AG08396 (cell line): ENCODE data around the gene PCDHA11.
"Not testable (repeated sequence)": the region's sequence is repeated elsewhere in the genome, so short reads cannot be mapped to it uniquely, and the experiment has no call there.

Experiments
- DNase-seq: peaks from one replicate; pipeline ENCODE4 v3.0.0; 2012; ENCODE audit warnings: low spot score, mixed read lengths

Gene PCDHA11

GRCh38 chr5:140855772-140856674 is 12.7 kb upstream of the PCDHA11 start, which contains the start of gene PCDHA10:
PCDHA10 (plus strand) TSS chr5:140855897; CDS start chr5:140856049, 152 bp downstream.
- DNase-seq: no peak

GRCh38 chr5:140857177-140857986 is 11.4 kb upstream of the PCDHA11 start:
- DNase-seq: no peak

GRCh38 chr5:140857987-140858240 is 10.8 kb upstream of the PCDHA11 start:
- no peak for DNase-seq

- no peak for DNase-seq
Measured at GRCh38 chr5:140862441-140863295, 6.1 kb upstream of the PCDHA11 start.

- peak; percentile 47 for DNase-seq
Measured at GRCh38 chr5:140869555-140869886, 764 bp downstream of the PCDHA11 start.

GRCh38 chr5:140870221-140871201 is 1.8 kb downstream of the PCDHA11 start:
- DNase-seq: no peak

GRCh38 chr5:140875085-140876065 is 6.6 kb downstream of the PCDHA11 start, which contains the start of gene PCDHA12:
PCDHA12 (plus strand) TSS chr5:140875308; CDS start chr5:140875473, 165 bp downstream.
- no peak for DNase-seq

- not testable (repeated sequence) for DNase-seq
Measured at GRCh38 chr5:140876541-140877261, 7.9 kb downstream of the PCDHA11 start.

GRCh38 chr5:140877262-140877581 is 8.5 kb downstream of the PCDHA11 start:
- DNase-seq: no peak

GRCh38 chr5:140881889-140882590 is 13.3 kb downstream of the PCDHA11 start, which contains the start of gene PCDHA13:
PCDHA13 (plus strand) TSS chr5:140882124; CDS start chr5:140882269, 145 bp downstream.
- peak; percentile 33 for DNase-seq

- no peak for DNase-seq
Measured at GRCh38 chr5:140882591-140882899, 13.8 kb downstream of the PCDHA11 start.

- DNase-seq: no peak
Measured at GRCh38 chr5:140883373-140883772, 14.6 kb downstream of the PCDHA11 start.

- no peak for DNase-seq
Measured at GRCh38 chr5:140883927-140884697, 15.4 kb downstream of the PCDHA11 start.

- DNase-seq: no peak
Measured at GRCh38 chr5:140916325-140916724, 47.6 kb downstream of the PCDHA11 start.
